ENCODE data around the gene RNF220. TPM values are rescaled to one million over a fixed set of nuclear protein-coding genes. Genes with fewer than 3 reads are reported as not detected.
"Not testable (repeated sequence)": the region's sequence is repeated elsewhere in the genome, so short reads cannot be mapped to it uniquely, and the experiment has no call there.

Gene RNF220
- total and polyA plus RNA-seq, 11 donors, result 54.2 to 108 (median 62.4) TPM

GRCh38 chr1:44558883-44559282 is 153.8 kb downstream of the RNF220 start:
- 70 to 74% (median 72%) methylated on average over 6 of the region's 6 CpGs for WGBS, 4 donors
- TF ChIP-seq, protein P1, sequence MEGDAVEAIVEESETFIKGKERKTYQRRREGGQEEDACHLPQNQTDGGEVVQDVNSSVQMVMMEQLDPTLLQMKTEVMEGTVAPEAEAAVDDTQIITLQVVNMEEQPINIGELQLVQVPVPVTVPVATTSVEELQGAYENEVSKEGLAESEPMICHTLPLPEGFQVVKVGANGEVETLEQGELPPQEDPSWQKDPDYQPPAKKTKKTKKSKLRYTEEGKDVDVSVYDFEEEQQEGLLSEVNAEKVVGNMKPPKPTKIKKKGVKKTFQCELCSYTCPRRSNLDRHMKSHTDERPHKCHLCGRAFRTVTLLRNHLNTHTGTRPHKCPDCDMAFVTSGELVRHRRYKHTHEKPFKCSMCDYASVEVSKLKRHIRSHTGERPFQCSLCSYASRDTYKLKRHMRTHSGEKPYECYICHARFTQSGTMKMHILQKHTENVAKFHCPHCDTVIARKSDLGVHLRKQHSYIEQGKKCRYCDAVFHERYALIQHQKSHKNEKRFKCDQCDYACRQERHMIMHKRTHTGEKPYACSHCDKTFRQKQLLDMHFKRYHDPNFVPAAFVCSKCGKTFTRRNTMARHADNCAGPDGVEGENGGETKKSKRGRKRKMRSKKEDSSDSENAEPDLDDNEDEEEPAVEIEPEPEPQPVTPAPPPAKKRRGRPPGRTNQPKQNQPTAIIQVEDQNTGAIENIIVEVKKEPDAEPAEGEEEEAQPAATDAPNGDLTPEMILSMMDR (IDR thresholded peaks at IDR 0.05), result no peak
- no peak for TF ChIP-seq POLR2A (IDR thresholded peaks at IDR 0.05)
- H3K4me1 ChIP-seq, result no peaks in the 10 kb centered on the region
- no peak overlapping the region for H3K4me3 ChIP-seq
- ATAC-seq (no peak), DNase-seq (no peak)
- no peak overlapping the region for H3K27ac ChIP-seq
- no peaks in the 10 kb centered on the region for H3K9me3 ChIP-seq
- intact Hi-C loops (cut with DNase I), result no loop called here
- H3K27me3 ChIP-seq, result peaks cover 0 to 19% (median 5%) of the 10 kb centered on the region in 9 donors
- no peaks in the 10 kb centered on the region for H3K36me3 ChIP-seq

- Histone ChIP-seq H3K27me3 (peaks cover 0 to 19% (median 5%) of the 10 kb centered on the region in 9 donors), H3K4me1 (no peaks in the 10 kb centered on the region), H3K9me3 (no peaks in the 10 kb centered on the region), H3K36me3 (no peaks in the 10 kb centered on the region), H3K27ac (no peak overlapping the region), H3K4me3 (no peak overlapping the region)
- no peak for ATAC-seq
- no peak for DNase-seq
- 64 to 69% (median 66%) methylated on average over 13 of the region's 13 CpGs for WGBS, 4 donors
- no peak for TF ChIP-seq POLR2A (IDR thresholded peaks at IDR 0.05)
- TF ChIP-seq, protein P1 (IDR thresholded peaks at IDR 0.05), result no peak
- intact Hi-C loops (cut with DNase I), result no loop called here
Measured at GRCh38 chr1:44559330-44559729, 154.3 kb downstream of the RNF220 start.

- 75 to 85% (median 83%) methylated on average over 6 of the region's 6 CpGs for WGBS, 4 donors
Measured at GRCh38 chr1:44559913-44560312, 154.9 kb downstream of the RNF220 start.

GRCh38 chr1:44560696-44561095 is 155.6 kb downstream of the RNF220 start:
- DNase-seq; ATAC-seq; H3K27ac ChIP-seq; H3K4me3 ChIP-seq; H3K4me1 ChIP-seq; intact Hi-C loops (cut with DNase I); H3K9me3 ChIP-seq; H3K36me3 ChIP-seq: not testable (repeated sequence)
- H3K27me3 ChIP-seq, result peaks cover 0 to 22% (median 5%) of the 10 kb centered on the region in 9 donors
- 88 to 92% (median 91%) methylated on average over 3 of the region's 3 CpGs for WGBS, 4 donors

More at GRCh38 chr1:44559913-44560312, 154.9 kb downstream of the RNF220 start:
- no peak for TF ChIP-seq POLR2A (IDR thresholded peaks at IDR 0.05)
- TF ChIP-seq, protein P1 (IDR thresholded peaks at IDR 0.05), result no peak
- H3K27ac ChIP-seq, result no peak overlapping the region
- no peaks in the 10 kb centered on the region for H3K9me3 ChIP-seq
- ATAC-seq (no peak), DNase-seq (no peak)
- intact Hi-C loops (cut with DNase I), result no loop called here
- H3K4me1 ChIP-seq, result no peaks in the 10 kb centered on the region
- H3K36me3 ChIP-seq, result no peaks in the 10 kb centered on the region
- H3K27me3 ChIP-seq, result peaks cover 0 to 19% (median 5%) of the 10 kb centered on the region in 9 donors
- H3K4me3 ChIP-seq, result no peak overlapping the region

- intact Hi-C loops (cut with DNase I), result no loop called here
- Histone ChIP-seq H3K9me3 (no peaks in the 10 kb centered on the region), H3K4me3 (no peak overlapping the region), H3K36me3 (no peaks in the 10 kb centered on the region), H3K27me3 (peaks cover 0 to 18% (median 0%) of the 10 kb centered on the region in 9 donors), H3K27ac (no peak overlapping the region), H3K4me1 (no peaks in the 10 kb centered on the region)
- TF ChIP-seq, protein P1 (IDR thresholded peaks at IDR 0.05), result no peak
- no peak for TF ChIP-seq POLR2A (IDR thresholded peaks at IDR 0.05)
- no peak for DNase-seq
- 57 to 73% (median 61%) methylated on average over 5 of the region's 5 CpGs for WGBS, 4 donors
- no peak for ATAC-seq
Measured at GRCh38 chr1:44565259-44565750, 160.2 kb downstream of the RNF220 start.

All from heart left ventricle (tissue), 16 donors.